ENCODE data around the gene ITGAV.

- TF ChIP-seq, protein P1, sequence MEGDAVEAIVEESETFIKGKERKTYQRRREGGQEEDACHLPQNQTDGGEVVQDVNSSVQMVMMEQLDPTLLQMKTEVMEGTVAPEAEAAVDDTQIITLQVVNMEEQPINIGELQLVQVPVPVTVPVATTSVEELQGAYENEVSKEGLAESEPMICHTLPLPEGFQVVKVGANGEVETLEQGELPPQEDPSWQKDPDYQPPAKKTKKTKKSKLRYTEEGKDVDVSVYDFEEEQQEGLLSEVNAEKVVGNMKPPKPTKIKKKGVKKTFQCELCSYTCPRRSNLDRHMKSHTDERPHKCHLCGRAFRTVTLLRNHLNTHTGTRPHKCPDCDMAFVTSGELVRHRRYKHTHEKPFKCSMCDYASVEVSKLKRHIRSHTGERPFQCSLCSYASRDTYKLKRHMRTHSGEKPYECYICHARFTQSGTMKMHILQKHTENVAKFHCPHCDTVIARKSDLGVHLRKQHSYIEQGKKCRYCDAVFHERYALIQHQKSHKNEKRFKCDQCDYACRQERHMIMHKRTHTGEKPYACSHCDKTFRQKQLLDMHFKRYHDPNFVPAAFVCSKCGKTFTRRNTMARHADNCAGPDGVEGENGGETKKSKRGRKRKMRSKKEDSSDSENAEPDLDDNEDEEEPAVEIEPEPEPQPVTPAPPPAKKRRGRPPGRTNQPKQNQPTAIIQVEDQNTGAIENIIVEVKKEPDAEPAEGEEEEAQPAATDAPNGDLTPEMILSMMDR (IDR thresholded peaks at IDR 0.05) = no peak
- TF ChIP-seq POLR2A (IDR thresholded peaks at IDR 0.05) = no peak
- TF ChIP-seq POLR2AphosphoS5 (IDR thresholded peaks at IDR 0.05) = no peak
- no peak for TF ChIP-seq EP300 (IDR thresholded peaks at IDR 0.05)
These were observed 15.2 kb downstream of the ITGAV start for GRCh38 chr2:186605041-186605440.

Data from sigmoid colon (tissue), 4 donors.